ENCODE results near the gene ROBO2. TPM values are rescaled to one million over a fixed set of nuclear protein-coding genes. Genes with fewer than 3 reads are reported as not detected.

ROBO2 gene
- total RNA-seq, 6 experiments from 2014 or later, result 0.09 to 0.36 (median 0.20) TPM

- Mint-ChIP-seq H3K4me3 (peak overlapping the region; percentile 1; the same call in 1 of the 2 replicates), H3K27me3 (ENCODE audit: insufficient read depth) (peaks cover 1% of the 10 kb centered on the region; the same call in 1 of the 2 replicates), H3K27ac (no peak overlapping the region; the same call in 1 of the 2 replicates), H3K9me3 (no peaks in the 10 kb centered on the region; the same call in 1 of the 2 replicates), H3K36me3 (ENCODE audit: low read depth) (no peaks in the 10 kb centered on the region), H3K4me1 (ENCODE audit: low read depth) (peaks cover 16% of the 10 kb centered on the region; the same call in 1 of the 2 replicates)
- DNase-seq, result peak; percentile 72
- TF ChIP-seq, protein P1, sequence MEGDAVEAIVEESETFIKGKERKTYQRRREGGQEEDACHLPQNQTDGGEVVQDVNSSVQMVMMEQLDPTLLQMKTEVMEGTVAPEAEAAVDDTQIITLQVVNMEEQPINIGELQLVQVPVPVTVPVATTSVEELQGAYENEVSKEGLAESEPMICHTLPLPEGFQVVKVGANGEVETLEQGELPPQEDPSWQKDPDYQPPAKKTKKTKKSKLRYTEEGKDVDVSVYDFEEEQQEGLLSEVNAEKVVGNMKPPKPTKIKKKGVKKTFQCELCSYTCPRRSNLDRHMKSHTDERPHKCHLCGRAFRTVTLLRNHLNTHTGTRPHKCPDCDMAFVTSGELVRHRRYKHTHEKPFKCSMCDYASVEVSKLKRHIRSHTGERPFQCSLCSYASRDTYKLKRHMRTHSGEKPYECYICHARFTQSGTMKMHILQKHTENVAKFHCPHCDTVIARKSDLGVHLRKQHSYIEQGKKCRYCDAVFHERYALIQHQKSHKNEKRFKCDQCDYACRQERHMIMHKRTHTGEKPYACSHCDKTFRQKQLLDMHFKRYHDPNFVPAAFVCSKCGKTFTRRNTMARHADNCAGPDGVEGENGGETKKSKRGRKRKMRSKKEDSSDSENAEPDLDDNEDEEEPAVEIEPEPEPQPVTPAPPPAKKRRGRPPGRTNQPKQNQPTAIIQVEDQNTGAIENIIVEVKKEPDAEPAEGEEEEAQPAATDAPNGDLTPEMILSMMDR (IDR thresholded peaks at IDR 0.05), result no peak
These were observed 330.5 kb downstream of the ROBO2 start for GRCh38 chr3:77370413-77370812.

GRCh38 chr3:77372018-77372417 is 332.1 kb downstream of the ROBO2 start:
- H3K4me3 Mint-ChIP-seq, result no peak overlapping the region
- no peak overlapping the region for H3K27ac Mint-ChIP-seq
- H3K9me3 Mint-ChIP-seq, result no peaks in the 10 kb centered on the region; the same call in 1 of the 2 replicates
- TF ChIP-seq, protein P1 (IDR thresholded peaks at IDR 0.05), result no peak
- DNase-seq, result no peak
- H3K27me3 Mint-ChIP-seq (ENCODE audit: insufficient read depth), result peaks cover 1% of the 10 kb centered on the region; the same call in 1 of the 2 replicates
- peaks cover 16% of the 10 kb centered on the region; the same call in 1 of the 2 replicates for H3K4me1 Mint-ChIP-seq (ENCODE audit: low read depth)
- H3K36me3 Mint-ChIP-seq (ENCODE audit: low read depth), result no peaks in the 10 kb centered on the region

- H3K9me3 Mint-ChIP-seq, result no peaks in the 10 kb centered on the region; the same call in 1 of the 2 replicates
These were observed 332.9 kb downstream of the ROBO2 start for GRCh38 chr3:77372634-77373346.

DNA sequence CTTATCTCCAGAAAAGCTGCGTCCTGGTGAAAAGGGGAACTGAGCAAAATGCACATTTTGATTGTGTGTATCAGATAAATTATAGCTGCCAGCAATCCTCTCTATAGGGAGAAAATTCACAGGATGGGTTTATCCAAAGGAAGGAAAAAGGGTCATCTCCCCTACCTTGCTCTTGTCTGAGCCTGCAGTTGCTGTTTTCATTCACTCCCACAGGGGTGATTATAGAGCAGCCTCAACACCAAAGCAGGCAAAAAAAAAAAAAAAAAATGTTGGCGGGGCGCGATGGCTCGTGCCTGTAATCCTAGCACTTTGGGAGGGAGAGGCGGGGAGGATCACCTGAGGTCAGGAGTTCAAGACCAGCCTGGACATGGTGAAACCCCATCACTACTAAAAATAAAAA is 333.7 kb downstream of the ROBO2 start:
- Mint-ChIP-seq H3K27me3 (ENCODE audit: insufficient read depth) (peaks cover 1% of the 10 kb centered on the region; the same call in 1 of the 2 replicates), H3K4me1 (ENCODE audit: low read depth) (peaks cover 16% of the 10 kb centered on the region; the same call in 1 of the 2 replicates), H3K4me3 (no peak overlapping the region), H3K36me3 (ENCODE audit: low read depth) (no peaks in the 10 kb centered on the region), H3K27ac (no peak overlapping the region), H3K9me3 (no peaks in the 10 kb centered on the region; the same call in 1 of the 2 replicates)
- TF ChIP-seq, protein P1 (IDR thresholded peaks at IDR 0.05), result no peak
- no peak for DNase-seq

More at GRCh38 chr3:77372634-77373346, 332.9 kb downstream of the ROBO2 start:
- Mint-ChIP-seq H3K27ac (no peak overlapping the region), H3K4me1 (ENCODE audit: low read depth) (peaks cover 16% of the 10 kb centered on the region; the same call in 1 of the 2 replicates), H3K27me3 (ENCODE audit: insufficient read depth) (peaks cover 1% of the 10 kb centered on the region; the same call in 1 of the 2 replicates), H3K36me3 (ENCODE audit: low read depth) (no peaks in the 10 kb centered on the region), H3K4me3 (no peak overlapping the region)
- no peak for DNase-seq
- TF ChIP-seq, protein P1 (IDR thresholded peaks at IDR 0.05), result no peak

DNA sequence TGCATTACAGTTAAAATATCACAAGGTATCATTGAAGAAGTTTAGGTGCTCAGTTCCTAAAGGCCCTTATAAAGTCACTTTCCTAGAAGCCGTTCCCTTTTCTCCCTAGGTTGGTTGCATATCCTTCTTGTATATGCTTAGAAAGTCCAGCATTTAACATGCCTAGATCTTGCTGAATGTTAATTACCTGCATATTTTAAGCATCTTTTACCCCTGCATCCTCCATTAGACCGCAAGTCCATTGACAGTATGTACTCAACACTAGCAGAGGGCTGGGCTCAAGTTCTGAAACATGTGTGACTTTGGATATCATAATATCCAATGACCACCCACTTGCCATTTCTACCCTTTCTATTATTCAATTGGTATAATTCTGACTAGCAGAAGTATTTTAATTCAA is 336.6 kb downstream of the ROBO2 start:
- no peak overlapping the region for H3K27ac Mint-ChIP-seq

More for the DNA sequence above, 336.6 kb downstream of the ROBO2 start:
- no peak overlapping the region for H3K4me3 Mint-ChIP-seq
- no peak for DNase-seq
- TF ChIP-seq, protein P1 (IDR thresholded peaks at IDR 0.05), result no peak
- H3K36me3 Mint-ChIP-seq (ENCODE audit: low read depth), result no peaks in the 10 kb centered on the region
- H3K4me1 Mint-ChIP-seq (ENCODE audit: low read depth), result no peaks in the 10 kb centered on the region; the same call in 1 of the 2 replicates
- H3K9me3 Mint-ChIP-seq, result no peaks in the 10 kb centered on the region; the same call in 1 of the 2 replicates
- H3K27me3 Mint-ChIP-seq (ENCODE audit: insufficient read depth), result peaks cover 1% of the 10 kb centered on the region; the same call in 1 of the 2 replicates

Data from HFFc6 (cell line).